Activated CD8-positive, alpha-beta memory T cell treated with anti-CD3 and anti-CD28 coated beads, Interleukin-2, amount 50 U/mL, for 1 hour (primary cell): ENCODE results near the gene TWSG1.
"Not testable (repeated sequence)": the region's sequence is repeated elsewhere in the genome, so short reads cannot be mapped to it uniquely, and the experiment has no call there.

Source experiments
- DNase-seq: peaks from one replicate; pipeline ENCODE4 v3.0.0-alpha.2; 2020; ENCODE audit errors: extremely low read depth

Gene TWSG1

GRCh38 chr18:9423648-9424047 is 89.1 kb downstream of the TWSG1 start:
- DNase-seq: not testable (repeated sequence)

GRCh38 chr18:9424235-9424634 is 89.7 kb downstream of the TWSG1 start:
- DNase-seq: not testable (repeated sequence)

- no peak for DNase-seq
Measured at GRCh38 chr18:9426753-9427152, 92.2 kb downstream of the TWSG1 start.

GRCh38 chr18:9428301-9428706 is 93.7 kb downstream of the TWSG1 start:
- no peak for DNase-seq

- DNase-seq: no peak
Measured at GRCh38 chr18:9428862-9429661, 94.5 kb downstream of the TWSG1 start.

- no peak for DNase-seq
Measured at GRCh38 chr18:9429662-9429993, 95.1 kb downstream of the TWSG1 start.

GRCh38 chr18:9430315-9430714 is 95.7 kb downstream of the TWSG1 start:
- not testable (repeated sequence) for DNase-seq

- DNase-seq: no peak
Measured at GRCh38 chr18:9431296-9431695, 96.7 kb downstream of the TWSG1 start.

GRCh38 chr18:9433122-9433521 is 98.5 kb downstream of the TWSG1 start:
- DNase-seq: not testable (repeated sequence)

GRCh38 chr18:9433671-9434121 is 99.1 kb downstream of the TWSG1 start:
- DNase-seq: no peak

- no peak for DNase-seq
Measured at GRCh38 chr18:9434122-9434701, 99.6 kb downstream of the TWSG1 start.

- DNase-seq: no peak
Measured at GRCh38 chr18:9435041-9435440, 100.5 kb downstream of the TWSG1 start.

GRCh38 chr18:9436206-9436929 is 101.8 kb downstream of the TWSG1 start:
- no peak for DNase-seq

GRCh38 chr18:9437021-9437437 is 102.5 kb downstream of the TWSG1 start:
- no peak for DNase-seq

GRCh38 chr18:9437672-9438071 is 103.1 kb downstream of the TWSG1 start:
- DNase-seq: no peak

- DNase-seq: no peak
Measured at GRCh38 chr18:9441061-9441460, 106.5 kb downstream of the TWSG1 start.

GRCh38 chr18:9444549-9444948 is 110.0 kb downstream of the TWSG1 start:
- DNase-seq: no peak

- DNase-seq: no peak
Measured at GRCh38 chr18:9446839-9447238, 112.3 kb downstream of the TWSG1 start.

GRCh38 chr18:9447334-9447733 is 112.8 kb downstream of the TWSG1 start:
- no peak for DNase-seq

- DNase-seq: no peak
Measured at GRCh38 chr18:9449600-9450414, 115.2 kb downstream of the TWSG1 start.

- not testable (repeated sequence) for DNase-seq
Measured at GRCh38 chr18:9450920-9451319, 116.3 kb downstream of the TWSG1 start.
